HUDEP-2 (cell line): ENCODE data around the gene CAMK2N2.
A peak's percentile ranks its signal among the peaks of the same experiment; 100 is the strongest.

ENCODE experiments used
- DNase-seq, 76 experiments: peaks; one replicate each; lab custom pipeline; 2025; ENCODE audit not compliant: unreplicated experiment in 76 of 76; lab: John Stamatoyannopoulos, UW

The CAMK2N2 gene

DNA sequence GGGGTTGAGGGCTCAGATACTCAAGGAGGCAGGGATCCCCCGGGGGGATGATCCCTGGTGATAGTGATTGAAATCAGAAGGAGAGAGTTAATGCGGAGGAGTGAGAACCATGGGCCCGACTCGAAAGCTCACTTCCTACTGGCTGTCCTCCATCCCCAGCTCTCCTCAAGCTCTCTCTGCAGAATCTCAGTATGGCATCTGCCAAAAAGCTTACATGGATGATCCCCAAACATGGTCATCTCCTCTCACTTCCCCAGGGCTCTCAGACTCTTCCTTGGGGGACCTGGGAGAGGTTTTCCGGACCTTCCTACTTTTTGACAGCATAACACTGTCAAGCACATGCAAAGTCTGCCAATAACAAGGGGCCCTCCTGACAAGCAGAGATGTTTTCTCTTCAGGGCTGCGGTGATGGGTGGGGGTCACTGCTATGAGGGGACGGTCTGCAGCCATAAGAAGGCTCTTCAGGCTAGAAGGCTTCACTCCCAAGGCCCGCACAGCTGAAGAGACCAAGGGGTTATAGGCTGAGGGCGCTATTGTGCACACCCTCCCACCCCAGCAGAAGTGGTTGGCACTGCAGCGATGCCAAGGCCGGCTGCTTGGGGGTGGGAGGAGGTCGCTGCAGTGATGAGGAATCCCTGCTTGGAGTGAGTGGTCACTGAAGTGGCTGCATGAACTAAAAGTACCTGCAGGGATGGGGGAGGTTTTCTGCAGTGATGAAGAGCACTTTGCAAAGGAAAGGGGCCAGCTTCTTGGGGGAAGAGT is 32.8 kb downstream of the CAMK2N2 start:
- no peak for DNase-seq

DNA sequence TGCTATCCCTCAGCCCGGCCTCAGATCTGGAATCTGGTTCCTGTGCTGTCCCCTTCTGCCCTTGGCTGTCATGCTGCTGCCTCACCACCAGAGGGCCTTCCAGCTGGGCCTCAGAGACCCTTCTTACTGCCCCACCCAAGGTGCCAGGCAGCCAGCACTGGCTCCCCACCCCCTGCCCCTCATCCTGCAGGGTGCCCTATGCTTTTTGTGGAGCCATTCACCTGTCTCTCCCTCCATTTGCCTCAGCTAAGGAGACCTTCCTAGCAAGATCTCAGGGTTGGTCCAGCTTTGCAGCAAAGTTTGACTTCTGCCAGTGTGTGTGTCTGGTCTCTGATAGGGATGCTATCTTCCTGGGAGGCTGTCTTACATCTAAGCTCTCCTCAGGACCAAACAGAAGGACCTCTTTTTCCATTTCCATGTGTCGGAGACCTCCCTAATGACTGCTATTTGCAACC is 33.8 kb downstream of the CAMK2N2 start:
- peak in 40 of 76 experiments; percentile 4 to 50 (median 28) for DNase-seq

DNA sequence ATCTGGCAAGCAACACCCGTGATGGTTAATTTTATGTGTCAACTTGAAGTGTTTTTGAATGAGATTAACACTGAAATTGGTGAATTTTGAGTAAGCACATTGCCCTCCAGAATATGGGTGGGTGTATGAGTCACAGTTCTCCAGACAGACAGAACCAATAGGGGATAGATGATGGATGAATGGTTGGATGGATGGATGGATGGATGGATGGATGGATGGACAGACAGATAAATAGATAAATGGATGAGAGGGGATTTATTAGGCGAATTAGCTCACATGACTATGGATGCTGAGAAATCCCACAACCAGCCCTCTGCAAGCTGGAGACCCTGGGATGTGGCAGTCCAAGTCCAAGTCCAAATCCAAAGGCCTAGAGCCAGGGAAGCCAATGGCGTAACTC is 37.4 kb downstream of the CAMK2N2 start:
- no peak for DNase-seq

DNA sequence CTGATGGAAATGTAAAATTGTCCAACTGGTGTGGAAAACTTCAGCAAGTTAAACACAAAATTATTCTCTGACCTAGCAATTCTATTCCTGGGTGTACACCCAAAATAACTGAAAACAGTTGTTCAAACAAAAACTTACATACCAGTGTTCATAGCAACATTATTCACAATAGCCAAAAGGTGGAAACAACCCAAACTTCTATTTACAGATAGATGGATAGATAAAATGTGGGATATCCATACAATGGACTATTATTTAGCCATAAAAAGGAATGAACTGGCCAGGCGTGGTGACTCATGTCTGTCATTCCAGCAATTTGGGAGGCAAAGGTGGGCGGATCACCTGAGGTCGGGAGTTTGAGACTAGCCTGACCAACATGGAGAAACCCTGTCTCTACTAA is 38.8 kb downstream of the CAMK2N2 start:
- DNase-seq = no peak

DNA sequence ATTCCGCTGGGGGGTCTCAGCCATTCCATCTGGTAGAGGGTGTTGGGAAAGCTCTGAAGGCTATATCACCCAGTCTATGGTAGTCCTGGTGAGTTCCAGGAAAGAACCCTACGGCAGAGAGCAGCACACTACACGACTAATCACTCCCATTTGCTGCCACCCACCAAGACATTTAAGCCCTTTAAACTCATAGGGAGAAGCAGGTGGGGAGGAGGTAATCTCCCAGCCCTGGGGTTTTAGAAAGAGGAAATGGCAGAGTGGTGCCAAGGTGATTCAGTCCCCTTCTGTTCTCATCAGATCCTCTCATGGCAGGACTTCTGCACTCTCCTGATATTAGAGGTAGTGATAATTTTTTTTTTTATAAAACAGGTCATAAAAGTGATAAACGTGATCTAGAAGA is 42.5 kb downstream of the CAMK2N2 start:
- DNase-seq = peak in 1 of 76 experiments; percentile 8

DNA sequence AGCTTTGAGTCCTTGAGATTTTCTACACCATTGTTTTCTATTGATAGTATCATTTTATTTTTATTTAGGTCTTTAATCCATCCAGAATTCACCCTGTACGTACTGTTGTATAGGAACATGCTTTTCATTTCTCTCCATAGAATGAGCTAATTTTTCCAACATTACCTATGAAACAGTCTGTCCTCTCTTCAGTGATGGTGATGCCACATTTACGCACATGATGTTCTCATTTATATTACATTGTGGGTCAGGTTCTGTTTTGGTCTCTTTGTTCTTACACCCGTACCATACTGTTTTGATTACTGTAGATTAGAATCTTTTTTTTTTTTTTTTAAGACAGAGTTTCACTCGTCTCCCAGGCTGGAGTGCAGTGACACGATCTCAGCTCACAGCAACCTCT is 49.6 kb downstream of the CAMK2N2 start:
- DNase-seq = no peak

DNA sequence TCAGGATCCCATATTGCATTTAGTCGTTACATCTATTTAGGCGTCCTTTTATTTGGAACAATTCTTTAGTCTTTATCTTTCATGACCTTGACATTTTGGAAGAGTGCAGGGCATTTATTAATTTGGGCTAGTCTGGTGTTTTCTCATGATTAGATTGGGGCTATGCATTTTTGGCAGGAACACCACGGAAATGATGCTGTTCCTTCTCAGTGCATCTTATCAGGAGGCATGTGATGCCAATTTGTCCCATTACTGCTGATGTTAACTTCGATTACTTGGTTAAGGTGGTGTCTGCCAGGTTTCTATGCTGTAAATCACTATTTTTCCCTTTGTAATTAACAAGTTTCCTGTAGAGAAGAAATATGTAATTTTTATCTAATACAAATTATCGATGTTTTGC is 50.1 kb downstream of the CAMK2N2 start:
- DNase-seq = peak in 34 of 76 experiments; percentile 1 to 73 (median 26)
